ENCODE results near the gene SMURF2. TPM values are rescaled to one million over a fixed set of nuclear protein-coding genes. Genes with fewer than 3 reads are reported as not detected.
A peak's percentile ranks its signal among the peaks of the same experiment; 100 is the strongest.

SMURF2 gene
- total RNA-seq, 2 experiments from 2014 or later, result 11.5 to 12.1 TPM

GRCh38 chr17:64505340-64506200, 156.5 kb downstream of the SMURF2 start:
- peaks cover 2% of the 10 kb centered on the region for H3K27me3 Mint-ChIP-seq
- H3K27ac Mint-ChIP-seq, result peak overlapping the region; percentile 100
- DNase-seq, result peak; percentile 92
- ChIA-PET CTCF (interaction anchor here (0.6 to 4.2 kb wide), 10 partner anchors 9 to 373 kb away, joined by 3 to 46 read pairs (median 4); partner anchors contain the start of gene POLG2), POLR2A (interaction anchor here (0.6 to 4.2 kb wide), 23 partner anchors 9 to 732 kb away, joined by 3 to 125 read pairs (median 5); partner anchors contain the start of genes CCDC47 and POLG2)
- no peaks in the 10 kb centered on the region for H3K9me3 Mint-ChIP-seq
- H3K4me3 Mint-ChIP-seq, result peak overlapping the region; percentile 97
- intact Hi-C loops (cut with micrococcal nuclease), result loop anchor here (1.0 to 10.0 kb wide), 13 partner anchors 8 to 808 kb away; partner anchors contain the start of genes CCDC47, DDX42, ERN1 and ICAM2
- H3K4me1 Mint-ChIP-seq (ENCODE audit: low read depth), result peaks cover 60% of the 10 kb centered on the region
- H3K36me3 Mint-ChIP-seq, result peaks cover 64% of the 10 kb centered on the region

- Mint-ChIP-seq H3K27me3 (peaks cover 2% of the 10 kb centered on the region), H3K36me3 (peaks cover 69% of the 10 kb centered on the region), H3K4me1 (ENCODE audit: low read depth) (peaks cover 65% of the 10 kb centered on the region), H3K4me3 (peak overlapping the region; percentile 97), H3K27ac (peak overlapping the region; percentile 100), H3K9me3 (no peaks in the 10 kb centered on the region)
- POLR2A ChIA-PET, result interaction anchor here (0.6 to 4.2 kb wide), 19 partner anchors 8 to 732 kb away, joined by 3 to 125 read pairs (median 5); partner anchors contain the start of genes CCDC47 and POLG2
- intact Hi-C loops (cut with micrococcal nuclease), result loop anchor here (1.0 to 10.0 kb wide), 7 partner anchors 373 to 808 kb away; partner anchors contain the start of genes CCDC47, DDX42, ERN1 and ICAM2
- CTCF ChIA-PET, result interaction anchor here (0.6 to 4.2 kb wide), 7 partner anchors 9 to 373 kb away, joined by 3 to 46 read pairs (median 3); partner anchors contain the start of gene POLG2
- DNase-seq, result no peak
Observed at GRCh38 chr17:64504769-64505339, 157.3 kb downstream of the SMURF2 start.

GRCh38 chr17:64503821-64504768, 158.0 kb downstream of the SMURF2 start:
- POLR2A ChIA-PET, result interaction anchor here (1.1 to 4.2 kb wide), 6 partner anchors 8 to 130 kb away, joined by 3 to 125 read pairs (median 6); partner anchors contain the start of gene POLG2
- H3K4me1 Mint-ChIP-seq (ENCODE audit: low read depth), result peaks cover 67% of the 10 kb centered on the region
- H3K4me3 Mint-ChIP-seq, result peak overlapping the region; percentile 97
- intact Hi-C loops (cut with micrococcal nuclease), result loop anchor here (10.0 kb wide), 3 partner anchors 439 to 729 kb away; partner anchors contain the start of genes CCDC47 and DDX42
- H3K27me3 Mint-ChIP-seq, result peaks cover 2% of the 10 kb centered on the region
- H3K27ac Mint-ChIP-seq, result peak overlapping the region; percentile 100
- no peaks in the 10 kb centered on the region for H3K9me3 Mint-ChIP-seq
- no peak for DNase-seq
- peaks cover 72% of the 10 kb centered on the region for H3K36me3 Mint-ChIP-seq
- CTCF ChIA-PET, result interaction anchor here (0.9 to 4.2 kb wide), 5 partner anchors 8 to 85 kb away, joined by 3 to 46 read pairs (median 6); partner anchors contain the start of gene POLG2

GRCh38 chr17:64503341-64503740, 158.8 kb downstream of the SMURF2 start:
- CTCF ChIA-PET, result interaction anchor here (0.9 to 1.6 kb wide), 3 partner anchors 10 to 84 kb away, joined by 3 to 6 read pairs (median 4); no protein-coding TSS in a partner anchor

GRCh38 chr17:64502809-64503208, 159.3 kb downstream of the SMURF2 start:
- intact Hi-C loops (cut with micrococcal nuclease), result loop anchor here (10.0 kb wide), 3 partner anchors 438 to 728 kb away; partner anchors contain the start of genes CCDC47 and DDX42
- Mint-ChIP-seq H3K27ac (peak overlapping the region; percentile 77), H3K4me3 (no peak overlapping the region), H3K36me3 (peaks cover 78% of the 10 kb centered on the region), H3K9me3 (no peaks in the 10 kb centered on the region), H3K27me3 (peaks cover 2% of the 10 kb centered on the region), H3K4me1 (ENCODE audit: low read depth) (peaks cover 72% of the 10 kb centered on the region)
- CTCF ChIA-PET, result interaction anchor here (1.0 to 1.6 kb wide), 2 partner anchors 10 to 12 kb away, joined by 4 to 6 read pairs; no protein-coding TSS in a partner anchor
- POLR2A ChIA-PET, result interaction anchor here (0.5 to 1.5 kb wide), 2 partner anchors 10 to 69 kb away, joined by 3 to 6 read pairs; no protein-coding TSS in a partner anchor
- DNase-seq, result no peak

More at GRCh38 chr17:64503341-64503740, 158.8 kb downstream of the SMURF2 start:
- DNase-seq, result no peak
- Mint-ChIP-seq H3K4me1 (ENCODE audit: low read depth) (peaks cover 69% of the 10 kb centered on the region), H3K27me3 (peaks cover 2% of the 10 kb centered on the region), H3K27ac (peak overlapping the region; percentile 77), H3K36me3 (peaks cover 73% of the 10 kb centered on the region), H3K9me3 (no peaks in the 10 kb centered on the region), H3K4me3 (no peak overlapping the region)
- POLR2A ChIA-PET, result interaction anchor here (0.5 to 1.5 kb wide), 3 partner anchors 11 to 96 kb away, joined by 3 to 6 read pairs (median 3); no protein-coding TSS in a partner anchor
- intact Hi-C loops (cut with micrococcal nuclease), result loop anchor here (10.0 kb wide), 3 partner anchors 439 to 729 kb away; partner anchors contain the start of genes CCDC47 and DDX42

GRCh38 chr17:64502021-64502420, 160.1 kb downstream of the SMURF2 start:
- Mint-ChIP-seq H3K9me3 (no peaks in the 10 kb centered on the region), H3K4me3 (no peak overlapping the region), H3K27ac (peak overlapping the region; percentile 67), H3K36me3 (peaks cover 79% of the 10 kb centered on the region), H3K4me1 (ENCODE audit: low read depth) (peaks cover 76% of the 10 kb centered on the region), H3K27me3 (peaks cover 2% of the 10 kb centered on the region)
- DNase-seq, result no peak
- intact Hi-C loops (cut with micrococcal nuclease), result loop anchor here (10.0 kb wide), 3 partner anchors 437 to 727 kb away; partner anchors contain the start of genes CCDC47 and DDX42
- POLR2A ChIA-PET, result no interaction called here
- CTCF ChIA-PET, result no interaction called here

- DNase-seq, result no peak
- Mint-ChIP-seq H3K9me3 (no peaks in the 10 kb centered on the region), H3K4me1 (ENCODE audit: low read depth) (peaks cover 78% of the 10 kb centered on the region), H3K27ac (peak overlapping the region; percentile 67), H3K4me3 (no peak overlapping the region), H3K36me3 (peaks cover 77% of the 10 kb centered on the region), H3K27me3 (peaks cover 2% of the 10 kb centered on the region)
- ChIA-PET POLR2A (no interaction called here), CTCF (interaction anchor here (1.0 kb wide), 1 partner anchor 10 kb away, joined by 3 read pairs; no protein-coding TSS in a partner anchor)
- intact Hi-C loops (cut with micrococcal nuclease), result loop anchor here (10.0 kb wide), 3 partner anchors 436 to 726 kb away; partner anchors contain the start of genes CCDC47 and DDX42
Observed at GRCh38 chr17:64500862-64501765, 161.0 kb downstream of the SMURF2 start.

- H3K4me1 Mint-ChIP-seq (ENCODE audit: low read depth), result peaks cover 83% of the 10 kb centered on the region
- POLR2A ChIA-PET, result no interaction called here
- peaks cover 71% of the 10 kb centered on the region for H3K36me3 Mint-ChIP-seq
- CTCF ChIA-PET, result interaction anchor here (1.0 kb wide), 1 partner anchor 10 kb away, joined by 3 read pairs; no protein-coding TSS in a partner anchor
- H3K4me3 Mint-ChIP-seq, result no peak overlapping the region
- peak overlapping the region; percentile 67 for H3K27ac Mint-ChIP-seq
- peaks cover 1% of the 10 kb centered on the region for H3K27me3 Mint-ChIP-seq
- DNase-seq, result no peak
- no peaks in the 10 kb centered on the region for H3K9me3 Mint-ChIP-seq
- intact Hi-C loops (cut with micrococcal nuclease), result loop anchor here (10.0 kb wide), 3 partner anchors 436 to 726 kb away; partner anchors contain the start of genes CCDC47 and DDX42
Observed at GRCh38 chr17:64500487-64500859, 161.6 kb downstream of the SMURF2 start.

GRCh38 chr17:64499805-64500486, 162.2 kb downstream of the SMURF2 start:
- no peak for DNase-seq
- ChIA-PET POLR2A (no interaction called here), CTCF (interaction anchor here (0.6 to 2.3 kb wide), 3 partner anchors 9 to 99 kb away, joined by 3 to 11 read pairs (median 5); no protein-coding TSS in a partner anchor)
- peak overlapping the region; percentile 67 for H3K27ac Mint-ChIP-seq
- H3K4me3 Mint-ChIP-seq, result no peak overlapping the region
- no peaks in the 10 kb centered on the region for H3K27me3 Mint-ChIP-seq
- intact Hi-C loops (cut with micrococcal nuclease), result loop anchor here (5.0 to 10.0 kb wide), 5 partner anchors 195 to 725 kb away; partner anchors contain the start of genes CCDC47 and DDX42
- H3K9me3 Mint-ChIP-seq, result no peaks in the 10 kb centered on the region
- H3K4me1 Mint-ChIP-seq (ENCODE audit: low read depth), result peaks cover 84% of the 10 kb centered on the region
- H3K36me3 Mint-ChIP-seq, result peaks cover 67% of the 10 kb centered on the region

Data from activated CD4-positive, alpha-beta memory T cell treated with anti-CD3 and anti-CD28 coated beads for 36 hours (primary cell).